G401.6 (cell line): ENCODE data around the gene AMZ2.
"Not testable (repeated sequence)": the region's sequence is repeated elsewhere in the genome, so short reads cannot be mapped to it uniquely, and the experiment has no call there.

Source experiments
- FAIRE-seq: peaks from 2 replicates; lab custom pipeline; 2012; peaks lifted over from hg19 to GRCh38; lab: Jason Lieb, UNC

The AMZ2 gene

DNA sequence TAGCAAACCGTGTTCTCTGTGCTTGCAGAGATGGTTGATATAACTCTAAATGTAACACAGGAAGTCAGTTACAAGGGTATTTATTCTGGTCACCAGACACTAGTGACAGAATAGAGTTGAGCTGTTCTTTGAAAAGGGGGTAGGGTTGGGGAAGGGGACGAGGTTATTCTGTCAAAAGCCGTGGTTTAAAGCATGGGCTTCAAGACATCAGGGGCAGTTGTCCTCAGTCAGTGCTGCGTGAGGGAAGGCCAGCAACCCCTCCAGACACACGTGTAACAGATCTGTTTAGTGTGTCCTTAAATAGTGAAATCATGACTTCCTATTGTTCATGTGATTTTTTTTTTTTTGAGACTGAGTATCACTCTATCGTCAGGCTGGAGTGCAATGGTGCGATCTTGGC, 5.6 kb downstream of the AMZ2 start:
- not testable (repeated sequence) for FAIRE-seq

GRCh38 chr17:68255151-68255550, 7.3 kb downstream of the AMZ2 start:
- no peak for FAIRE-seq

DNA sequence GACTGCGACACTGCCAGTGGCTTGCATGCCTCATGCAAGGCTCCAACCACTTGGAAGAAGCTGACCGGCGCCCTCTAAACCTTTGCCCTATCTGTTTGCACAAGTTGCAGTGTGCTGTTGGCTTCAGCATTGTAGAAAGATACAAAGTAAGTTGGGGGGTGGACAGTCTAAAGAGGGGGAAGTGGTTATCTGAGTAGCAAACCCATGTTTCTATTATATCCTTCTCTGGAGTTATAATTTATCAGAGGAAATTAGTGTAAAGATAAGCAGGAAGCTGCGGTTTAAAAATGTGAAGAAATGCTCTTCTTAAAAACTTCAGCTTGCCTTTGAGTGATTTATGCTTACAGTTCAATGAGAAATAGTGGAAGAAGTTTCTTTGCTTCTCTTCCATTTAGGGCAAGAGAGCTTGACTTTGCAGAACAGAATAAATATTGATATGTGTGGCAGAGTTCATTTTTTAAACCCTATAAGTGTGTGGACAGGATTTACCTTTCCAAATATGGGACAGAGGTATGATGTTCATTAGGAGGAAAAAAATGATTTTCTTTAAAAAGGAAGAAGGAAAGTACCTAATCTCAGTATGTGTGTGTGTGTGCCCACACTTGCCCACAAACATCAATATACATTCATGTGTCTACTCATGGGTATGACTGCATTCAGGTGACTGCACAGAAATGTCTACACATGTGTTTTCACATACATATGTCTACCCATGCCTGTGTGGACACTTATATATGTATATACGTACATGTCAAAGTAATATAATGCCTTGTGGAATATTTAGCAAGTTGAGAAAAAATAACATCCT, 8.1 kb downstream of the AMZ2 start:
- FAIRE-seq: no peak

DNA sequence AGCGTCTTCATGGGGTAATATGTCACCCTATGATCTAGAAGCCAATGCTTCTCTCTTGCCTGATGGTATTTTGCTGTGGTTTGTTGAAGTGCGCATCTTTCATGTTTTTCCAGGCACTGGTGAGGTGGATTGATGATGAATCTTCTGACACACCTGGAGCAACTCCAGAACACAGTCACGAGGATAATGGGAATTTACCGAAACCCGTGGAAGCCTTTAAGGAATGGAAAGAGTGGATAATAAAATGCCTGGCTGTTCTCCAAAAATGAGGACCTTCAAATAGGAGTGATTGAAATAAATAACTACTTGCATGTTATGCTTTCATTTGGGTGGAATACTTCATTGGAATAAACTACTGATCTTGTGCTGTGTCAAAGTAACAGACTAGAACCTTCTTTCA, 8.9 kb downstream of the AMZ2 start:
- not testable (repeated sequence) for FAIRE-seq

- no peak for FAIRE-seq
Measured at GRCh38 chr17:68257934-68258333, 10.1 kb downstream of the AMZ2 start.

DNA sequence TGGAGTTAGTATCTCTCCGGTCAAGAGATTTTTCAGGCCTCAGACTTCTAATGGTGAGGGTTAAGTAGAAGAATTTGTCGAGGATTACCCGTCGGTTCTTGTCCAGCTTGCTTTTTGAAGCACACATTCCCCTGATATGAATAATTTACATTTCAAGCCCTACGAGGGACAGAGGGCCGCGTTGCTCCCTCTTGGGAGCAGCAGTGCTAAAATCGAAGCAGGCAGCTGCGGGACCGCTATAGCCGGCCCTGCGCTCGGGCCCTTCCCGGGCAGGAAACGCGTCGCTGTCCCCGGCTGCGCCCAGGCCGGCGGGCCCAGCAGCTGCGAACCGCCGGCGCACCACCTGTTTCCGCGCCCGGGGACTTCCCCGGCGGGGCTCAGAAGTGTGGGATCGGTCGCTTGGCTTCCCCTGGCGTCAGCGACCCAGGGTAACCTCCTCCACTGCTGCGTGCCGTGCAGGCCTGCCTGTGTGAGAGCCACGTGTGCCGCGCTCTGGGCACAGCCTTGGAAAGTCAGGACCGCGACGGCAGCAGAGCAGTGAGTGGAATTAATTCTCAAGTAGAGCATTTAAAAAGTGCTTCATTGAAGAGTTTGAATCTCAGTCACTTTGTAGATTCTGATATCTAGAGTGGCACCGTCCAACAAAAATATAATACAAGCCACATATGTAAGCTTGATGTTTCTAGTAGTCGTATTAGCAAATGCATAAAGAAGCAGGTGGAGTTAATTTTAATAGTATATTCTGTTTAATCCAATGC, 11.2 kb downstream of the AMZ2 start:
- not testable (repeated sequence) for FAIRE-seq

DNA sequence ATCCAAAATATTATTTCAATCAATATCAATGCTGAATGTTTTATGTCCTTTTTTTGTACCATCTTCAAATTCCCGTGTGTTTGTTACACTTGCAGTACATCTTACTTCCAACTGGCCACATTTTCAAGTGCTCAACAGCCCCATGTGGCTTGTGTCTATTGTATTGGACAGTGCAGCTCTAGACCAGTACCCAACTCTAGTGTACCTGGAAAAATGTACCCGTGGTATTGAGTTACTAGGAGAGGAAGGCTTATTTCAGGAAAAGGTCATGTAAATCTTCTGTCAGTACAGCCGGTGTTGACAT, 11.8 kb downstream of the AMZ2 start:
- FAIRE-seq: not testable (repeated sequence)

GRCh38 chr17:68260051-68260762, 12.4 kb downstream of the AMZ2 start:
- no peak for FAIRE-seq

DNA sequence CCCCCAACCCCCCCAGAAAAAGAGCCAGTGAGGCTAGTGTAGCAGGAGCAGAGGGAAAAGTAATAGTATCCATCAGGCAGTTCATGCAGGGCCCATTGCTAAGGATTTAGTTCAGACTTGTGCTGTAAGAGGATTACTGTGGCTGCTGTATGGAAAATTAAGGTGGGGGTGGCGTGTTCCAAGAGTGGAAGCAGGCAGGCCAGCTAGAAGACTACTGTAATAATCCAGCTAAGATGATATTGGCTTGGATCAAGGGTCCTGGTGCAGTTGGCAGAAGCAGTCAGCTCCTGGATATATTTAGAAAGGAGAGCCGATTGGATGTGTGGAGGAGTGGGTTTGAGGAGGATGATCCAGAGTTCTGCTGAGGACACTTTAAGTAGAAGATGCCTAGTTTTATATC, 14.6 kb downstream of the AMZ2 start:
- not testable (repeated sequence) for FAIRE-seq

DNA sequence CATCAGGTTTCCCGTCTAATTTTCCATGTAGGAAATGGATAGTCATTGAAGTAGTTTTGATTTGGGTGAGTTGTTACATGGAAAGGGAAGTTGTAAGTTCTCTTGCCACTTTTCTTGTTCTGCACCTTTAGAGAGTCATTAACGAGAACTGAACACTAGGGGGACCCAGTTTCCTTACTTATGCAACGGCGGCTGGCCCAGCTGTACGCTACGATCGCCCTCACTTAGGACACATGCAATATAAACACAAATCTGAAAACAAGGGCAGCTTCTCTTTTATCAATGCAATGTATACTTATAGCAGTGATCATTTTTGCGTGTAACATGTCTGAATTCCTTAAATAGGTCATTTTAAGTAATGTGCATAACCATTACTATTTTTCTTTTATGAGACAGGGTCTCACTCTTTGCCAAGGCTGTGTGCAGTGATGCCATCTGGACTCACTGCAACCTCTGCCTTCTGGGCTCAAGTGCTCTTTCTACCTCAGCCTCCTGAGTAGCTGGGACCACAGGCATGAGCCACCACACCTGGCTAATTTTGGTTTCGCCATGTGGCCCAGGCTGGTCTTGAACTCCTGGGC, 15.3 kb downstream of the AMZ2 start:
- FAIRE-seq: peak; percentile 97

DNA sequence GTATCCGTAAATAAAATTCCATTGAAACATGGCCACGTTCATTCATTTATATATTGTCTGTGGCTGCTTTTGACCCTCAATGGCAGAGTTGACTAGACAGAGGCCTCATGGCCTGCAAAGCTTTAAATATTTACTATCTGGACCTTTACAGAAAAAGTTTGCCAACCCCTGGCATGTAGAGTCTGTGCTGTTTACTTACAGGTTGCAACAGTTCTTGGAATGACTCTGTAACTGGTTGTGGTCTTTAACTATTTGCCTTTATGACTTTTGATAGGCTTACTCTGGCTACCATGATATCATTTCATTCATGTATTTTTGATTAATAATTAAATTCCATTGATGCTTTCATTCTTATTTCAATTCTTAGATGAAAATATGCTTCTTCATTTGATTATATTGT, 18.0 kb downstream of the AMZ2 start:
- not testable (repeated sequence) for FAIRE-seq

DNA sequence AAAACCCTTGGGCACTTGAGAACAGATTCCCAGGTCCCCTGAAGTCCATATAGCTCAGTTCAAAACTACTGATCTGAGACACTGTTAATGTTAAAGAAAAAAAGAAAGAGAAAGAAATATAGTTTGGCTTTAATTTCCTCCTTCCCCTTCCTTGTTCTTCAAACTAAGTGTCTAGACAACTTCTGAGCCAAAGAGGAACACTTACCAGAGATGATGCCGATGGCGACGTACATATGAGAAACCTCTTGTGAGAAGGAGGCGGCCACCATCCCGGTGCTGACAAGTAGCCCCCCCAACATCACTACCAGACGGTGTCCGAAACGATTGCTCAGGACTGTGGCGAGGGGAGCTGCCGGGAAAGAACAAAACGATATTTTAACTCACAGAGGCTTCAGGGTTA, 25.9 kb downstream of the AMZ2 start:
- no peak for FAIRE-seq

DNA sequence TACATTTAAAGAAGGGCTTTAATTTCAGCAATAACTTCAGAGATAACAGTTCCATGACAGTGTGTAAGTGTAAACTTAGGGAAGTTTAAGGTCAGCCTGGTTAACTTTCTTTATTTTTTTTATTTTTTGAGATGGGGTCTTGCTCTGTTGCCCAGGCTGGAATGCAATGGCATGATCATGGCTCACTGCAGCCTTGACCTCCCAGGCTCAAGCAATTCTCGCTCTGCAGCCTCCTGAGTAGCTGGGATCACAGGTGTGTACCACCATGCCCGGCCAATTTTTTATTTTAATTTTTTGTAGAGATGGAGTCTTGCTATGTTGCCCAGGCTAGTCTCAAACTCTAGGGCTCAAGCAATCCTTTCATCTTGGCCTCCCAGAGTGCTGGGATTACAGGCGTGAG, 28.5 kb downstream of the AMZ2 start:
- FAIRE-seq: not testable (repeated sequence)

GRCh38 chr17:68277807-68278206, 30.0 kb downstream of the AMZ2 start:
- FAIRE-seq: no peak

DNA sequence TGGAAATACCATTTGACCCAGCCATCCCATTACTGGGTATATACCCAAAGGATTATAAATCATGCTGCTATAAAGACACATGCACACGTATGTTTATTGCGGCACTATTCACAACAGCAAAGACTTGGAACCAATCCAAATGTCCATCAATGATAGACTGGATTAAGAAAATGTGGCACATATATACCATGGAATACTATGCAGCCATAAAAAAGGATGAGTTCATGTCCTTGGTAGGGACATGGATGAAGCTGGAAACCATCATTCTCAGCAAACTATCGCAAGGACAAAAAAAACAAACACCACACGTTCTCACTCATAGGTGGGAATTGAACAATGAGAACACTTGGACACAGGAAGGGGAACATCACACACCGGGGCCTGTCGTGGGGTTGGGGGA, 34.1 kb downstream of the AMZ2 start:
- FAIRE-seq: not testable (repeated sequence)

DNA sequence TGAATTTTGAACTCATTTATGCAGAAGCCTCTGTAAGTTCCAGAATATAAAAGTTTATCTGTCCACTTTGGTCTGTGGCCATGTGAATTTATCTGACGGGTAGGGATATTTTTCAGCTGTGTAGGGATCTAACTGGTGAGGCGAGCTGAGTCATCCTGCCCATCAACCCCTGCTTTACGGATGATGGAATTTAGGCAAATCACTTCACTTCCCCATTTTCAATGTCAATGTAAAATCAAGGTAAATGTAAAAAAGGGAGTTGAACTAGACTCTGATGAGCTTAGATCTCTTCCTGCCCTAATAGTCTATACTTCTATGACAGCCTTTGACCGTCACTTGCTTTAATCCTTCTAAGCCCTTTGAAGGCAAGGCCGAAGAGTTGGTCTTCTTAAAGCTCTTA, 40.5 kb downstream of the AMZ2 start:
- no peak for FAIRE-seq

GRCh38 chr17:68288804-68289203, 41.0 kb downstream of the AMZ2 start:
- FAIRE-seq: no peak

GRCh38 chr17:68289473-68289872, 41.6 kb downstream of the AMZ2 start:
- no peak for FAIRE-seq

GRCh38 chr17:68289936-68290267, 42.1 kb downstream of the AMZ2 start:
- FAIRE-seq: no peak

DNA sequence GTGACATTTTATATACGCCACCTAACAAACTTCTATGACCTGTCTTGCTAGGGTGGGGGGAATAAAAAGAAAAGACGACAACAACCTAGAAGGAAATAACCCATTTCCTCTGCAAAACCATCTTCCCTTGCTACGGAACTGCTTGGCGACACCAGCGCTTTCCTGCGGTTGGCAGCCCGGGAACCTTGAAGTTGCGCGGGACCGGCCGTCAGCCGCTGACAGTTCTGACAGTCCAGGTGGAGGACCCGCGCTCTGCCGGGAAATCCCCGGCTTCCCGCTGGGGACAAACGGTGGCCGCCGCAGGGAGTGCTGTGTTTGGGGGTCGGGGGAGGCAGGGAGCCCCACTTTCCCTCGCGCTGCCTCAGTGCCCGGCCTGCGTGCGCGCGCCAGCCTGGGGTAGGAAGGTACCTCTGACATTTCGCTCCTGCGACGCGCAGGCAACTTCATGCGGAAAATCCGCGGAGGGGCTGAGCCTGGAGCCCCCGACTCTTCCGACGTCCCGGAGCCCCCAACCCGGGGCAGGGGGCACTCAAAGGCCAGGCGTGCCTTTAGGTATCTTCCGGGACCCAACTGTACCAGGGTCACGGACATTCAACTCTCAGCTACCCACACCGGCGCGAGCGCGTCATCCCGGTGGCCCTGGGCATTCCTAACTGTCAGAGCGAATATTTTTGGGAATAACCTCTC, 42.6 kb downstream of the AMZ2 start:
- FAIRE-seq: no peak

DNA sequence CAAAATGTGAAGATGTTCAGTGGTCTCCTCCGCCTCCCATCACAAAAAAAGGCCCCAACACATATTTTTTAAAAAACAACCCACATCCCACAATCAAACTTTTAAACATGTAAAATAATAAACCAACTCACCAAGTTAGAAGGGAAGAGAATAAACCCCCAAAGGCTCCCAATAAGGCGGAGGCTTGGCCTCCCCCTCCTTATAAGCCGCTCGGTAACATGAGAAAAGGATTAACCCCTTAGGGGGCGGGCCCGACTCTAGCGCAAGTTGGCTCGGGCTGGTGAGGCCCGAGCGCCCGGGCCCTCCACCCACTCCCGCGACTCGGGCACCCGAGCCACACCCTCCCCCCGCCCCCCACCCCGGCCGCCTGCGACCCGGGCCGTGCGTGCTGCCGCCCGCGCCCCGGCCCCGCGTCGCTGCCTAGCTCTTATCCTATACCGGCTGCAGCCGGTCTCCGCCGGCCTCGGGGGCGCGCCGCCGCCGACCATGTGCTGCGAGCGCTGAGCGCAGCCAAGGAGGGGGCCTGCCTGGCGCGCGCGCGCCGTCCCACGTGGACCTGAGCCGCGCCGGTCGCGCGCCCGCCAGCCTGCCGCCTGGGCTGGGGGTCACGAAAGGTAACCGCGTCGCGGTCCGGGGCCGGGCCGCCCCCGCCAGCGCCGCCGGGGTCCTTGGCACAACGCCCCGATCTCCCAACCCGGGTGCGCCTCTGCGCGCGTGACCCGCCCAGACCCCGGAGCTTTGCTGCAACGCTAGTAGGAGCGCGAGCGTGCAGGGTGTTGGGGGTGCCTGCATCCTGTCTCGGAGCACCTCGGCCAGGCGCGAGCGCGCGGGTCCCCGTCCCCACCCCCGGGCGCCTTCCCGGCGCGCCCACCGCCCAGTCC, 43.4 kb downstream of the AMZ2 start, which contains the start of the genes ARSG and SLC16A6:
Gene ARSG, plus strand, starts transcription at position 541 of the 881 bp plus-strand sequence. CDS start 15,999 bp downstream, outside the sequence.
Gene SLC16A6, minus strand, starts transcription at position 173 of the 881 bp plus-strand sequence. CDS start 12,807 bp downstream, outside the sequence.
- FAIRE-seq: no peak
